HEK293 (cell line): Measurements from ENCODE around the gene GNAT1.

ENCODE experiments used
- CTCF ChIP-seq: fragments of 450-650 bp; formaldehyde crosslinking; IDR thresholded peaks from 2 replicates; pipeline ENCODE4 v1.5.1; 2016; ENCODE audit warnings: missing biosample characterization, missing genetic modification characterization
- KLF9 ChIP-seq: fragments of 450-650 bp; formaldehyde crosslinking; IDR thresholded peaks from 2 replicates; pipeline ENCODE4 v1.5.1; 2016; ENCODE audit warnings: missing biosample characterization, missing genetic modification characterization, low read depth
- ZFP37 ChIP-seq: fragments of 450-650 bp; formaldehyde crosslinking; IDR thresholded peaks from 2 replicates; pipeline ENCODE4 v1.5.1; 2016; ENCODE audit warnings: missing biosample characterization, missing genetic modification characterization
- ZIC2 ChIP-seq: fragments of 450-650 bp; formaldehyde crosslinking; IDR thresholded peaks from 2 replicates; pipeline ENCODE4 v1.5.1; 2016; ENCODE audit warnings: missing biosample characterization, missing genetic modification characterization
- ZNF302 ChIP-seq: fragments of 450-650 bp; formaldehyde crosslinking; IDR thresholded peaks from 2 replicates; pipeline ENCODE4 v1.5.1; 2016; ENCODE audit warnings: missing biosample characterization, missing genetic modification characterization, low read depth
- ZNF48 ChIP-seq: fragments of 450-650 bp; formaldehyde crosslinking; IDR thresholded peaks from 2 replicates; pipeline ENCODE4 v1.5.1; 2016; ENCODE audit warnings: missing biosample characterization, missing genetic modification characterization
- ZNF596 ChIP-seq: fragments of 450-650 bp; IDR thresholded peaks from 2 replicates; pipeline ENCODE4 v1.5.0; 2018; ENCODE audit warnings: missing biosample characterization, mild to moderate bottlenecking, missing genetic modification characterization, moderate library complexity
- ZNF660 ChIP-seq: fragments of 450-650 bp; IDR thresholded peaks from 2 replicates; pipeline ENCODE4 v1.5.1; 2018; ENCODE audit warnings: missing biosample characterization, mild to moderate bottlenecking, missing genetic modification characterization
- TF ChIP-seq, protein P1 (sequence below): fragments of 450-650 bp; formaldehyde crosslinking; IDR thresholded peaks from 2 replicates; pipeline ENCODE4 v1.5.1; 2016; ENCODE audit warnings: missing biosample characterization, missing genetic modification characterization

GRCh38 chr3:50185230-50185629 lies 6.2 kb upstream of the GNAT1 start:
- TF ChIP-seq, protein P1, sequence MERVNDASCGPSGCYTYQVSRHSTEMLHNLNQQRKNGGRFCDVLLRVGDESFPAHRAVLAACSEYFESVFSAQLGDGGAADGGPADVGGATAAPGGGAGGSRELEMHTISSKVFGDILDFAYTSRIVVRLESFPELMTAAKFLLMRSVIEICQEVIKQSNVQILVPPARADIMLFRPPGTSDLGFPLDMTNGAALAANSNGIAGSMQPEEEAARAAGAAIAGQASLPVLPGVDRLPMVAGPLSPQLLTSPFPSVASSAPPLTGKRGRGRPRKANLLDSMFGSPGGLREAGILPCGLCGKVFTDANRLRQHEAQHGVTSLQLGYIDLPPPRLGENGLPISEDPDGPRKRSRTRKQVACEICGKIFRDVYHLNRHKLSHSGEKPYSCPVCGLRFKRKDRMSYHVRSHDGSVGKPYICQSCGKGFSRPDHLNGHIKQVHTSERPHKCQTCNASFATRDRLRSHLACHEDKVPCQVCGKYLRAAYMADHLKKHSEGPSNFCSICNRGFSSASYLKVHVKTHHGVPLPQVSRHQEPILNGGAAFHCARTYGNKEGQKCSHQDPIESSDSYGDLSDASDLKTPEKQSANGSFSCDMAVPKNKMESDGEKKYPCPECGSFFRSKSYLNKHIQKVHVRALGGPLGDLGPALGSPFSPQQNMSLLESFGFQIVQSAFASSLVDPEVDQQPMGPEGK (tag by site-specific recombination) = no peak
- no peak for TF ChIP-seq KLF9
- TF ChIP-seq CTCF (tag by site-specific recombination) = no peak
- TF ChIP-seq ZNF302 (tag by site-specific recombination) = no peak
- TF ChIP-seq ZIC2 (tag by site-specific recombination) = no peak
- TF ChIP-seq ZNF48 (tag by site-specific recombination) = no peak
- no peak for TF ChIP-seq ZNF596 (tag by site-specific recombination)
- TF ChIP-seq ZNF660 = no peak
- TF ChIP-seq ZFP37 (tag by site-specific recombination) = no peak
